HUES6 (cell line): ENCODE data around the gene IBTK.
"Not testable (repeated sequence)": the region's sequence is repeated elsewhere in the genome, so short reads cannot be mapped to it uniquely, and the experiment has no call there.

Source experiments
- H3K27ac ChIP-seq: 2 replicates; pipeline ENCODE4 v1.7.0; 2013; ENCODE audit warnings: low read depth, mild to moderate bottlenecking, low read length, inconsistent platforms
- H3K27me3 ChIP-seq: 2 replicates; pipeline ENCODE4 v1.6.1; 2013; ENCODE audit warnings: low read length; ENCODE audit not compliant: control insufficient read depth, insufficient read depth
- H3K36me3 ChIP-seq: 2 replicates; pipeline ENCODE4 v1.6.1; 2013; ENCODE audit warnings: low read length; ENCODE audit not compliant: control insufficient read depth, insufficient read depth
- H3K4me1 ChIP-seq: 2 replicates; pipeline ENCODE4 v1.6.1; 2013; ENCODE audit warnings: low read length; ENCODE audit not compliant: control insufficient read depth, insufficient read depth
- H3K4me3 ChIP-seq: 2 replicates; pipeline ENCODE4 v1.5.1; 2013; ENCODE audit warnings: low read depth, low read length
- H3K9ac ChIP-seq: one replicate; pipeline ENCODE4 v1.6.1; 2013; ENCODE audit warnings: mild to moderate bottlenecking, low read length
- H3K9me3 ChIP-seq: 2 replicates; pipeline ENCODE4 v1.6.1; 2013; ENCODE audit warnings: low read depth, low read length; ENCODE audit not compliant: control insufficient read depth, insufficient read depth

The IBTK gene

GRCh38 chr6:82178077-82178758 is 69.3 kb downstream of the IBTK start:
- no peaks in the 10 kb centered on the region for H3K27me3 ChIP-seq

GRCh38 chr6:82176616-82177015 is 70.9 kb downstream of the IBTK start:
- H3K27ac ChIP-seq, result no peak overlapping the region
- no peaks in the 10 kb centered on the region for H3K4me1 ChIP-seq
- H3K36me3 ChIP-seq, result peaks cover 59% of the 10 kb centered on the region
- H3K9ac ChIP-seq, result no peak overlapping the region
- no peaks in the 10 kb centered on the region for H3K9me3 ChIP-seq
- H3K4me3 ChIP-seq, result no peak overlapping the region
- H3K27me3 ChIP-seq, result no peaks in the 10 kb centered on the region

More at GRCh38 chr6:82178077-82178758, 69.3 kb downstream of the IBTK start:
- Histone ChIP-seq H3K9ac (no peak overlapping the region), H3K4me1 (no peaks in the 10 kb centered on the region), H3K36me3 (peaks cover 53% of the 10 kb centered on the region), H3K4me3 (no peak overlapping the region), H3K9me3 (no peaks in the 10 kb centered on the region), H3K27ac (no peak overlapping the region)

- Histone ChIP-seq H3K9me3 (no peaks in the 10 kb centered on the region), H3K4me1 (no peaks in the 10 kb centered on the region), H3K4me3 (no peak overlapping the region), H3K27ac (no peak overlapping the region), H3K36me3 (peaks cover 46% of the 10 kb centered on the region), H3K9ac (no peak overlapping the region), H3K27me3 (no peaks in the 10 kb centered on the region)
Measured at GRCh38 chr6:82172594-82172993, 75.0 kb downstream of the IBTK start.

- H3K27me3 ChIP-seq, result no peaks in the 10 kb centered on the region
Measured at GRCh38 chr6:82169138-82169876, 78.2 kb downstream of the IBTK start.

GRCh38 chr6:82166493-82166892 is 81.1 kb downstream of the IBTK start:
- Histone ChIP-seq H3K4me3 (no peak overlapping the region), H3K36me3 (peaks cover 19% of the 10 kb centered on the region), H3K27ac (no peak overlapping the region), H3K9ac (no peak overlapping the region), H3K4me1 (no peaks in the 10 kb centered on the region), H3K27me3 (no peaks in the 10 kb centered on the region), H3K9me3 (no peaks in the 10 kb centered on the region)

More at GRCh38 chr6:82169138-82169876, 78.2 kb downstream of the IBTK start:
- H3K4me3 ChIP-seq, result no peak overlapping the region
- H3K4me1 ChIP-seq, result no peaks in the 10 kb centered on the region
- no peak overlapping the region for H3K27ac ChIP-seq
- H3K9ac ChIP-seq, result no peak overlapping the region
- H3K36me3 ChIP-seq, result peaks cover 45% of the 10 kb centered on the region
- no peaks in the 10 kb centered on the region for H3K9me3 ChIP-seq

GRCh38 chr6:82160255-82160990 is 87.1 kb downstream of the IBTK start:
- H3K9ac ChIP-seq, result no peak overlapping the region
- H3K4me3 ChIP-seq, result no peak overlapping the region
- no peaks in the 10 kb centered on the region for H3K9me3 ChIP-seq
- no peaks in the 10 kb centered on the region for H3K4me1 ChIP-seq
- H3K27me3 ChIP-seq, result no peaks in the 10 kb centered on the region
- no peaks in the 10 kb centered on the region for H3K36me3 ChIP-seq
- H3K27ac ChIP-seq, result no peak overlapping the region

GRCh38 chr6:82152786-82153185 is 94.8 kb downstream of the IBTK start:
- H3K9me3 ChIP-seq, H3K27me3 ChIP-seq, H3K4me3 ChIP-seq, H3K36me3 ChIP-seq, H3K4me1 ChIP-seq, H3K27ac ChIP-seq, H3K9ac ChIP-seq: not testable (repeated sequence)

- H3K36me3 ChIP-seq, H3K4me1 ChIP-seq, H3K27me3 ChIP-seq, H3K9me3 ChIP-seq, H3K27ac ChIP-seq, H3K4me3 ChIP-seq, H3K9ac ChIP-seq: not testable (repeated sequence)
Measured at GRCh38 chr6:82151147-82151546, 96.4 kb downstream of the IBTK start.

GRCh38 chr6:82145926-82146452 is 101.6 kb downstream of the IBTK start:
- no peaks in the 10 kb centered on the region for H3K27me3 ChIP-seq
- H3K9me3 ChIP-seq, result no peaks in the 10 kb centered on the region
- no peaks in the 10 kb centered on the region for H3K36me3 ChIP-seq
- H3K9ac ChIP-seq, result no peak overlapping the region
- H3K4me3 ChIP-seq, result no peak overlapping the region
- H3K4me1 ChIP-seq, result peaks cover 8% of the 10 kb centered on the region
- H3K27ac ChIP-seq, result no peak overlapping the region

GRCh38 chr6:82144852-82145340 is 102.6 kb downstream of the IBTK start:
- Histone ChIP-seq H3K4me1 (peaks cover 8% of the 10 kb centered on the region), H3K9ac (no peak overlapping the region), H3K27me3 (no peaks in the 10 kb centered on the region), H3K36me3 (no peaks in the 10 kb centered on the region), H3K4me3 (no peak overlapping the region), H3K9me3 (no peaks in the 10 kb centered on the region), H3K27ac (no peak overlapping the region)
